Gastrocnemius medialis (tissue), 4 donors: ENCODE measurements around the gene GRM1. TPM values are rescaled to one million over a fixed set of nuclear protein-coding genes. Genes with fewer than 3 reads are reported as not detected.

ENCODE experiments used
- ATAC-seq, 2 donors: fragments of 150-250 bp; one replicate each; pipeline ENCODE4 v1.9.1; 2016
- DNase-seq, 2 donors: peaks; one replicate each; pipeline ENCODE4 v3.0.0-alpha.2; 2019
- H3K27ac ChIP-seq, 4 donors: fragments of 200-600 bp; sonication (generic); 1 replicate in 1 of 4; 2 replicates in 3 of 4; pipeline ENCODE4 v1.5.1; 2016 to 2018; ENCODE audit warnings: mild to moderate bottlenecking in 2 of 4, moderate library complexity in 1 of 4
- H3K27me3 ChIP-seq, 3 donors: fragments of 200-600 bp; sonication (generic) in 2 of 3; 1 replicate in 1 of 3; 2 replicates in 2 of 3; pipeline versions ENCODE4 v1.5.1 to v1.6.0; 2016 to 2019; ENCODE audit warnings: mild to moderate bottlenecking in 1 of 3, moderate library complexity in 1 of 3
- H3K36me3 ChIP-seq, 2 donors: fragments of 200-600 bp; sonication (generic) in 1 of 2; one replicate each; pipeline ENCODE4 v1.5.1; 2017 to 2018
- H3K4me1 ChIP-seq, 2 donors: fragments of 200-600 bp; sonication (generic) in 1 of 2; one replicate each; pipeline ENCODE4 v1.5.1; 2016 to 2017; ENCODE audit warnings: mild to moderate bottlenecking in 2 of 2
- H3K4me3 ChIP-seq, 4 donors: fragments of 200-600 bp; sonication (generic) in 3 of 4; 1 replicate in 1 of 4; 2 replicates in 3 of 4; pipeline ENCODE4 v1.5.1; 2016 to 2019; ENCODE audit warnings: mild to moderate bottlenecking in 2 of 4
- H3K9me3 ChIP-seq, 3 donors: fragments of 200-600 bp; sonication (generic) in 2 of 3; 1 replicate in 1 of 3; 2 replicates in 2 of 3; pipeline ENCODE4 v1.5.1; 2016 to 2019
- CTCF ChIP-seq, 5 experiments: fragments of 450-650 bp in 3 of 5; fragments of 200-600 bp in 2 of 5; sonication (generic) in 2 of 5; IDR thresholded peaks in 4 of 5; conservative IDR thresholded peaks in 1 of 5; 1 replicate in 4 of 5; 2 replicates in 1 of 5; pipeline ENCODE4 v1.5.1; 2016 to 2019; ENCODE audit warnings: antibody characterized with exemption in 5 of 5, mild to moderate bottlenecking in 3 of 5, moderate library complexity in 3 of 5
- POLR2A ChIP-seq, 2 donors: fragments of 450-650 bp; IDR thresholded peaks; one replicate each; pipeline ENCODE4 v1.6.1; 2017; ENCODE audit warnings: antibody characterized with exemption in 2 of 2, mild to moderate bottlenecking in 2 of 2, moderate library complexity in 2 of 2
- in situ Hi-C, 4 donors: fragments of 200-750 bp; cut with MboI; loops; one replicate each; pipeline versions ENCODE4 v1.15.0 to v1.8.0; 2017; ENCODE audit warnings: low sequenced_read_pairs in 4 of 4
- intact Hi-C: fragments of 100-400 bp; cut with DNase I; formaldehyde crosslinking; loops from one replicate; pipeline ENCODE4 v1.15.1; 2023; ENCODE audit warnings: low total_unique reads
- total RNA-seq, 4 donors: library from RNA; depleted of rRNA; stranded (reverse); fragments of >200 nt; gene quantifications; one replicate each; pipeline versions ENCODE4 v1.1.0 to v1.2.3, GENCODE V29; 2016

Gene GRM1
- total RNA-seq, 4 donors from 2014 or later, result 0.04 TPM; not detected in 3

- in situ Hi-C loops (no loop called here), intact Hi-C loops (no loop called here)
- H3K9me3 ChIP-seq, result no peaks in the 10 kb centered on the region
- H3K27me3 ChIP-seq, result no peaks in the 10 kb centered on the region
- DNase-seq (no peak), ATAC-seq (no peak)
- no peaks in the 10 kb centered on the region for H3K4me1 ChIP-seq
- no peaks in the 10 kb centered on the region for H3K36me3 ChIP-seq
- H3K27ac ChIP-seq, result no peak overlapping the region
- no peak for TF ChIP-seq CTCF (IDR thresholded peaks at IDR 0.05 in 4 of 5, conservative IDR thresholded peaks at IDR 0.05 in 1 of 5)
- no peak for TF ChIP-seq POLR2A (IDR thresholded peaks at IDR 0.05)
- H3K4me3 ChIP-seq, result no peak overlapping the region
Measured at GRCh38 chr6:146295695-146296094, 266.8 kb downstream of the GRM1 start.

GRCh38 chr6:146297815-146298214 is 269.0 kb downstream of the GRM1 start:
- Histone ChIP-seq H3K4me1 (no peaks in the 10 kb centered on the region), H3K4me3 (no peak overlapping the region), H3K36me3 (no peaks in the 10 kb centered on the region), H3K9me3 (no peaks in the 10 kb centered on the region), H3K27me3 (no peaks in the 10 kb centered on the region), H3K27ac (no peak overlapping the region)
- no peak for DNase-seq
- ATAC-seq, result no peak
- TF ChIP-seq POLR2A (IDR thresholded peaks at IDR 0.05) (no peak), CTCF (IDR thresholded peaks at IDR 0.05 in 4 of 5, conservative IDR thresholded peaks at IDR 0.05 in 1 of 5) (no peak)
- in situ Hi-C loops, result no loop called here
- intact Hi-C loops, result no loop called here

GRCh38 chr6:146300521-146300920 is 271.7 kb downstream of the GRM1 start:
- no peak overlapping the region for H3K27ac ChIP-seq
- ATAC-seq (no peak), DNase-seq (no peak)
- intact Hi-C loops, result no loop called here
- H3K4me1 ChIP-seq, result no peaks in the 10 kb centered on the region
- no peak overlapping the region for H3K4me3 ChIP-seq
- no peaks in the 10 kb centered on the region for H3K9me3 ChIP-seq
- no peak for TF ChIP-seq CTCF (IDR thresholded peaks at IDR 0.05 in 4 of 5, conservative IDR thresholded peaks at IDR 0.05 in 1 of 5)
- no peak for TF ChIP-seq POLR2A (IDR thresholded peaks at IDR 0.05)
- no peaks in the 10 kb centered on the region for H3K36me3 ChIP-seq
- no peaks in the 10 kb centered on the region for H3K27me3 ChIP-seq
- in situ Hi-C loops, result no loop called here

- ATAC-seq (no peak), DNase-seq (no peak)
- no peaks in the 10 kb centered on the region for H3K36me3 ChIP-seq
- H3K4me3 ChIP-seq, result no peak overlapping the region
- H3K9me3 ChIP-seq, result no peaks in the 10 kb centered on the region
- no peaks in the 10 kb centered on the region for H3K27me3 ChIP-seq
- in situ Hi-C loops, result no loop called here
- no peak for TF ChIP-seq POLR2A (IDR thresholded peaks at IDR 0.05)
- no peak for TF ChIP-seq CTCF (IDR thresholded peaks at IDR 0.05 in 4 of 5, conservative IDR thresholded peaks at IDR 0.05 in 1 of 5)
- H3K27ac ChIP-seq, result no peak overlapping the region
- intact Hi-C loops, result no loop called here
- no peaks in the 10 kb centered on the region for H3K4me1 ChIP-seq
Measured at GRCh38 chr6:146301764-146302163, 272.9 kb downstream of the GRM1 start.

GRCh38 chr6:146302994-146303393 is 274.1 kb downstream of the GRM1 start:
- ATAC-seq, result no peak
- H3K9me3 ChIP-seq, result no peaks in the 10 kb centered on the region
- no peak overlapping the region for H3K4me3 ChIP-seq
- intact Hi-C loops, result no loop called here
- no peak for TF ChIP-seq POLR2A (IDR thresholded peaks at IDR 0.05)
- no peak for TF ChIP-seq CTCF (IDR thresholded peaks at IDR 0.05 in 4 of 5, conservative IDR thresholded peaks at IDR 0.05 in 1 of 5)
- no peaks in the 10 kb centered on the region for H3K36me3 ChIP-seq
- no peak overlapping the region for H3K27ac ChIP-seq
- DNase-seq, result no peak
- in situ Hi-C loops, result no loop called here
- H3K4me1 ChIP-seq, result no peaks in the 10 kb centered on the region
- no peaks in the 10 kb centered on the region for H3K27me3 ChIP-seq
